ENCODE measurements around the gene PECR.

DNA sequence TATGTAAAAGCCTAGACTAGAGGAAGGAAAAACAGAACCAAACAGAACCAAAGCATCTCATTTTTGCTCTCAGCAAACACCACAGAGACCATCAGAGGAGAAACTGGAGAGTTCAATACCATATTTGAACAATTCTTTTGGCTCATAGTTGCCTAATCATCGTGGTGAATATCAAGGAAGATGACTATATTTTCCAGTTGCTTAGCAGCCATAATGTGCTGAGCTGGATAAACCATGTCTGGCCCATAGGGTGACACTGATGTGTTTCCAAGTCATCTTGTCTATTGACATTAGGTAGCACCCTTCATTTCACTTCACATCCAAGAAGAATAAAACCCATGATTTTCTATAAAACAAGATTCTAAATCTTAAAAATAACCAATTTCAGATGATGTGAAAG is 21.6 kb upstream of the PECR start:
- TF ChIP-seq SP1 (IDR thresholded peaks at IDR 0.05; ENCODE audit: low read depth, low read length) (no peak), FOXM1 (IDR thresholded peaks at IDR 0.05; ENCODE audit: low read depth, low read length) (no peak), EP300 (IDR thresholded peaks at IDR 0.05; ENCODE audit: borderline replicate concordance in 1 of 2, control insufficient read depth in 1 of 2, low read depth in 2 of 2, low read length in 2 of 2) (no peak), KAT2A (conservative IDR thresholded peaks at IDR 0.05; ENCODE audit: control insufficient read depth, low read depth, low read length) (no peak), MYC (IDR thresholded peaks at IDR 0.05; ENCODE audit: insufficient read depth, insufficient read length, insufficient replicate concordance, low read length, severe bottlenecking) (no peak), JUNB (IDR thresholded peaks at IDR 0.05) (no peak), CEBPB (IDR thresholded peaks at IDR 0.05; ENCODE audit: borderline replicate concordance in 1 of 2, low read depth in 2 of 2, low read length in 2 of 2) (no peak), SMARCA5 (IDR thresholded peaks at IDR 0.05) (no peak), FOS (IDR thresholded peaks at IDR 0.05; ENCODE audit: borderline replicate concordance, extremely low read depth, insufficient read length) (no peak)
- TF ChIP-seq, protein P1, sequence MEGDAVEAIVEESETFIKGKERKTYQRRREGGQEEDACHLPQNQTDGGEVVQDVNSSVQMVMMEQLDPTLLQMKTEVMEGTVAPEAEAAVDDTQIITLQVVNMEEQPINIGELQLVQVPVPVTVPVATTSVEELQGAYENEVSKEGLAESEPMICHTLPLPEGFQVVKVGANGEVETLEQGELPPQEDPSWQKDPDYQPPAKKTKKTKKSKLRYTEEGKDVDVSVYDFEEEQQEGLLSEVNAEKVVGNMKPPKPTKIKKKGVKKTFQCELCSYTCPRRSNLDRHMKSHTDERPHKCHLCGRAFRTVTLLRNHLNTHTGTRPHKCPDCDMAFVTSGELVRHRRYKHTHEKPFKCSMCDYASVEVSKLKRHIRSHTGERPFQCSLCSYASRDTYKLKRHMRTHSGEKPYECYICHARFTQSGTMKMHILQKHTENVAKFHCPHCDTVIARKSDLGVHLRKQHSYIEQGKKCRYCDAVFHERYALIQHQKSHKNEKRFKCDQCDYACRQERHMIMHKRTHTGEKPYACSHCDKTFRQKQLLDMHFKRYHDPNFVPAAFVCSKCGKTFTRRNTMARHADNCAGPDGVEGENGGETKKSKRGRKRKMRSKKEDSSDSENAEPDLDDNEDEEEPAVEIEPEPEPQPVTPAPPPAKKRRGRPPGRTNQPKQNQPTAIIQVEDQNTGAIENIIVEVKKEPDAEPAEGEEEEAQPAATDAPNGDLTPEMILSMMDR (IDR thresholded peaks at IDR 0.05 in 2 of 3, conservative IDR thresholded peaks at IDR 0.05 in 1 of 3; ENCODE audit: control insufficient read depth in 2 of 3, extremely low read depth in 1 of 3, insufficient read depth in 1 of 3, low read depth in 3 of 3, low read length in 3 of 3) = no peak
- TF ChIP-seq, protein P2, sequence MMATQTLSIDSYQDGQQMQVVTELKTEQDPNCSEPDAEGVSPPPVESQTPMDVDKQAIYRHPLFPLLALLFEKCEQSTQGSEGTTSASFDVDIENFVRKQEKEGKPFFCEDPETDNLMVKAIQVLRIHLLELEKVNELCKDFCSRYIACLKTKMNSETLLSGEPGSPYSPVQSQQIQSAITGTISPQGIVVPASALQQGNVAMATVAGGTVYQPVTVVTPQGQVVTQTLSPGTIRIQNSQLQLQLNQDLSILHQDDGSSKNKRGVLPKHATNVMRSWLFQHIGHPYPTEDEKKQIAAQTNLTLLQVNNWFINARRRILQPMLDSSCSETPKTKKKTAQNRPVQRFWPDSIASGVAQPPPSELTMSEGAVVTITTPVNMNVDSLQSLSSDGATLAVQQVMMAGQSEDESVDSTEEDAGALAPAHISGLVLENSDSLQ (IDR thresholded peaks at IDR 0.05) = no peak

All from GM12878 (cell line).